SK-N-SH (cell line): Measurements from ENCODE around the gene LETM1. TPM values are rescaled to one million over a fixed set of nuclear protein-coding genes. Genes with fewer than 3 reads are reported as not detected.

Experiments used
- CTCF ChIA-PET: fragments of 300-600, 350-600 bp; formaldehyde crosslinking; extraction: SDS; loops from one replicate; lab custom pipeline; 2021; lab: Yijun Ruan, JAX
- POLR2A ChIA-PET: fragments of 350-600 bp; sonication (Branson Sonifier 250); formaldehyde crosslinking; extraction: SDS; loops from one replicate; lab custom pipeline; 2020; ENCODE audit warnings: antibody characterized with exemption, inconsistent platforms; lab: Yijun Ruan, JAX
- DNase-seq: peaks from one replicate; pipeline ENCODE4 v3.0.0; 2012
- H2AFZ ChIP-seq: fragments of 200-600 bp; sonication (generic); 2 replicates; pipeline ENCODE4 v1.8.1; 2016; ENCODE audit warnings: antibody characterized with exemption, mild to moderate bottlenecking, low read depth
- H3F3A ChIP-seq: fragments of 200-600 bp; sonication (generic); replicated peaks from 2 replicates; pipeline ENCODE3; 2016; ENCODE audit warnings: antibody characterized with exemption, mild to moderate bottlenecking; ENCODE audit not compliant: insufficient read depth
- H3K27ac ChIP-seq, 2 experiments: fragments of 200-500 bp in 1 of 2; fragments of 200-600 bp in 1 of 2; sonication (Bioruptor generic) in 1 of 2; sonication (generic), shearing (Covaris generic) in 1 of 2; 2 replicates each; pipeline versions ENCODE4 v1.5.1 to v1.6.1; 2014 to 2016; ENCODE audit warnings: low read depth in 2 of 2, inconsistent platforms in 1 of 2, low read length in 1 of 2, mild to moderate bottlenecking in 1 of 2, mixed read lengths in 1 of 2
- H3K27me3 ChIP-seq: fragments of 200-600 bp; sonication (generic), shearing (Covaris generic); 2 replicates; pipeline ENCODE4 v1.6.1; 2016; ENCODE audit warnings: mixed run types; ENCODE audit not compliant: insufficient read depth
- H3K36me3 ChIP-seq, 2 experiments: fragments of 200-500 bp in 1 of 2; fragments of 200-600 bp in 1 of 2; sonication (Bioruptor generic) in 1 of 2; sonication (generic) in 1 of 2; replicated peaks in 1 of 2; 2 replicates each; pipeline versions ENCODE3 to v1.5.1; 2014 to 2016; ENCODE audit warnings: low read length in 1 of 2, mild to moderate bottlenecking in 1 of 2; ENCODE audit not compliant: insufficient read depth in 2 of 2, control insufficient read depth in 1 of 2
- H3K4me1 ChIP-seq, 2 experiments: fragments of 200-500 bp in 1 of 2; fragments of 200-600 bp in 1 of 2; sonication (Bioruptor generic) in 1 of 2; sonication (generic), shearing (Covaris generic) in 1 of 2; 2 replicates each; pipeline versions ENCODE4 v1.5.1 to v1.6.1; 2014 to 2016; ENCODE audit warnings: low read depth in 1 of 2, low read length in 1 of 2, mixed run types in 1 of 2; ENCODE audit not compliant: insufficient read depth in 2 of 2, control insufficient read depth in 1 of 2
- H3K4me2 ChIP-seq: fragments of 200-600 bp; sonication (generic), shearing (Covaris generic); 2 replicates; pipeline ENCODE4 v1.6.1; 2017; ENCODE audit warnings: mixed run types
- H3K4me3 ChIP-seq, 2 experiments: fragments of 200-500 bp in 1 of 2; fragments of 200-600 bp in 1 of 2; sonication (Bioruptor generic) in 1 of 2; sonication (generic), shearing (Covaris generic) in 1 of 2; 2 replicates each; pipeline versions ENCODE4 v1.5.1 to v1.8.1; 2014 to 2016; ENCODE audit warnings: low read depth in 2 of 2, inconsistent platforms in 1 of 2, low read length in 1 of 2, mild to moderate bottlenecking in 1 of 2, mixed read lengths in 1 of 2, moderate library complexity in 1 of 2
- H3K79me2 ChIP-seq: fragments of 200-600 bp; sonication (generic); 2 replicates; pipeline ENCODE4 v1.8.1; 2017; ENCODE audit warnings: mild to moderate bottlenecking; ENCODE audit not compliant: insufficient read depth
- H3K9ac ChIP-seq: fragments of 200-600 bp; sonication (generic); 2 replicates; pipeline ENCODE4 v1.6.1; 2017; ENCODE audit warnings: mixed run types
- H3K9me2 ChIP-seq: fragments of 200-600 bp; sonication (generic); 2 replicates; pipeline ENCODE4 v1.6.1; 2017; ENCODE audit warnings: mixed run types
- H3K9me3 ChIP-seq: fragments of 200-600 bp; sonication (generic); 2 replicates; pipeline ENCODE4 v1.6.1; 2017; ENCODE audit warnings: mixed run types, mild to moderate bottlenecking, moderate library complexity
- H4K20me1 ChIP-seq: fragments of 200-600 bp; sonication (generic); 2 replicates; pipeline ENCODE4 v1.6.1; 2017; ENCODE audit warnings: mild to moderate bottlenecking, mixed run types; ENCODE audit not compliant: insufficient read depth
- ELF1 ChIP-seq: IDR thresholded peaks from 2 replicates; pipeline ENCODE4 v1.4.0; 2012
- EZH2phosphoT487 ChIP-seq: fragments of 200-600 bp; sonication (generic); IDR thresholded peaks from 2 replicates; pipeline ENCODE4 v1.6.1; 2017; ENCODE audit warnings: low read depth, mixed run types, mild to moderate bottlenecking, antibody characterized with exemption, moderate library complexity, borderline replicate concordance
- FOXJ3 ChIP-seq: sonication (generic); formaldehyde crosslinking; IDR thresholded peaks from 2 replicates; pipeline ENCODE4 v1.5.1; 2020; ENCODE audit warnings: mild to moderate bottlenecking, missing genetic modification reagents
- GABPA ChIP-seq: IDR thresholded peaks from 2 replicates; pipeline ENCODE4 v1.4.0; 2012; ENCODE audit warnings: low read depth, mild to moderate bottlenecking
- MEF2A ChIP-seq: IDR thresholded peaks from 2 replicates; pipeline ENCODE4 v1.4.0; 2012; ENCODE audit warnings: low read depth, borderline replicate concordance
- MXI1 ChIP-seq: IDR thresholded peaks from 2 replicates; pipeline ENCODE4 v1.6.1; 2012; ENCODE audit warnings: mild to moderate bottlenecking, low read depth, low read length, improper control_type of control experiment
- NRF1 ChIP-seq: IDR thresholded peaks from 2 replicates; pipeline ENCODE4 v1.6.1; 2012; ENCODE audit warnings: low read depth, mild to moderate bottlenecking, low read length
- RAD21 ChIP-seq: IDR thresholded peaks from 2 replicates; pipeline ENCODE4 v1.6.1; 2012; ENCODE audit warnings: mild to moderate bottlenecking, low read length
- RFX5 ChIP-seq: IDR thresholded peaks from 2 replicates; pipeline ENCODE4 v1.6.1; 2012; ENCODE audit warnings: mild to moderate bottlenecking, improper control_type of control experiment, low read length
- SMC3 ChIP-seq: IDR thresholded peaks from 2 replicates; pipeline ENCODE4 v1.6.1; 2012; ENCODE audit warnings: low read depth, low read length, improper control_type of control experiment
- TAF1 ChIP-seq: IDR thresholded peaks from 2 replicates; pipeline ENCODE4 v1.6.1; 2012; ENCODE audit warnings: low read depth, mild to moderate bottlenecking, low read length, moderate library complexity, borderline replicate concordance
- TCF12 ChIP-seq: IDR thresholded peaks from 2 replicates; pipeline ENCODE4 v1.4.0; 2012
- TEAD4 ChIP-seq: IDR thresholded peaks from 2 replicates; pipeline ENCODE4 v1.4.0; 2012; ENCODE audit warnings: mild to moderate bottlenecking, borderline replicate concordance; ENCODE audit not compliant: insufficient read depth
- YY1 ChIP-seq: IDR thresholded peaks from 2 replicates; pipeline ENCODE4 v1.4.0; 2012; ENCODE audit warnings: low read depth, mild to moderate bottlenecking
- WGBS: methylation state at CpG from one replicate; pipeline ENCODE4 v1.1.6; 2017; ENCODE audit warnings: low lambda C conversion rate; 5-methylcytosine and 5-hydroxymethylcytosine counted together
- polyA plus RNA-seq, 3 experiments: library from polyadenylated mRNA; depleted of rRNA; stranded (reverse); fragments of >200 nt; gene quantifications; 2 replicates each; pipeline ENCODE4 v1.2.3, GENCODE V29; 2012
- TF ChIP-seq, protein P1 (sequence below): IDR thresholded peaks from 2 replicates; pipeline ENCODE4 v1.4.0; 2012; ENCODE audit warnings: low read depth
- TF ChIP-seq, protein P2 (sequence below): fragments of 150-350 bp; IDR thresholded peaks from 2 replicates; pipeline ENCODE4 v1.6.1; 2017; ENCODE audit warnings: antibody characterized with exemption, low read length, low read depth, borderline replicate concordance

LETM1 gene
- polyA plus RNA-seq, 1 of the 3 experiments (the other 2 are of a cell fraction): 25.8 TPM

DNA sequence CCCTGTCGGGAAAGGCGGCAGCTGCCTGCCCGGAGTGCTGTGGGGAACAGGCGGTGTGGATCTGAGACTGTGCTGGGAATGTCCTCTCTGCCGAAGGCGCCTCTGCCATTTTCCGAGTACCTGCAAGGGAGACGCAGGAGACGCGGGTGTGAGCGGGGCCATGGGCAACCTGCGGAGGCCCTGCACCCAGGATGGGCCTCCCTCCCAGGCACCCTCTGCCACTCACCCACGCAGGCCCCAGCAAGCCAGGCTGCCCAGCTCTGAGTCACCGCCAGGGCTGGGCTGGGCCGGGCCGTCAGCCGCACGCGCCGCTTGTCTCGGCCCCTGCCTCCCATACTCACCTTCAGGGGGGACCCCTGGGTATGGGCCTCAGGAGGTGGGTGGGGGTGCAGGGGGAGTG is 66.4 kb downstream of the LETM1 start:
- CTCF ChIA-PET: interaction anchor here (1.0 to 3.1 kb wide), 3 partner anchors 12 to 42 kb away, joined by 3 to 16 read pairs (median 4); no protein-coding TSS in a partner anchor

DNA sequence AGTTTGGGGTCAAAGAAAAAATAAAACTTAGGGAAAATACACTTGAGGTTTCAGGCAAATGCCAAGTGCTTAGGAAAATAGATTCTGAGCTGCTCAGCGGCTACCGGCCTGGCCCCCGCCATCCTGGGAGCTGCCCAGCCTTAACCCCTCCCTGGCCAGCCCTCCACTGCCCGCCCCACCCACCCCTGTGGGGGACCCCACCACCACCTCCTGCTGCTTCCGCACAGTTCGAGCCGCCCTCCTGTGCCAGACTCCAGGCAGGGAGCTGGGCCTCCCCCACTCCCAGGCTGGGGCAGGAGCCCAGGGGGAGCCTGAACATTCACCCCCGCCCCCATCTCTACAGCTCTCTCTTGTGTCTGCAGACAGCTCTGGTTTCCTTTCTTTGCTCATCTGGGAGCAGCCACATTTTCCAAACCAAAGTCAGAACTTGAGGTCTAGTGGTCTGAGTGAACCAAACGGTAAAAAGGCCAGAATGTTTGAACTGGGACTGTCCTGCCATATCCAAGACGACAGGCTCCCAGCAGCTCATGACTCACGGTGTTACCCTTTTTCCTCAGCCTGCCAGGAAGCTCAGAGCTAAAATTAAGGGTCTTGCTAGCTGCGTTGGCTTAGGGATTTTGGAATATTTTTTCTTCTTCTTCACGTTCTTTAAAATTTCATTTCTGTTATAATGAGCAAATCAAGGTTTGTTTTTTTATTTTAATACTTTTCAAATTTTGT is 67.5 kb downstream of the LETM1 start:
- TF ChIP-seq YY1: no peak
- TF ChIP-seq, protein P1, sequence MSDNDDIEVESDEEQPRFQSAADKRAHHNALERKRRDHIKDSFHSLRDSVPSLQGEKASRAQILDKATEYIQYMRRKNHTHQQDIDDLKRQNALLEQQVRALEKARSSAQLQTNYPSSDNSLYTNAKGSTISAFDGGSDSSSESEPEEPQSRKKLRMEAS: no peak
- TF ChIP-seq TAF1: no peak
- TF ChIP-seq TEAD4: no peak
- no peak for TF ChIP-seq SMC3
- no peak for TF ChIP-seq GABPA
- TF ChIP-seq EZH2phosphoT487: no peak
- TF ChIP-seq NRF1: no peak
- no peaks in the 10 kb centered on the region for H3K79me2 ChIP-seq
- H3K4me3 ChIP-seq: no peak overlapping the region
- 70% methylated on average over 13 of the region's 13 CpGs for WGBS
- H3K4me1 ChIP-seq: peaks cover 0 to 10% of the 10 kb centered on the region in 2 experiments; a peak in 1 of 4 replicates
- no peaks in the 10 kb centered on the region for H3K27me3 ChIP-seq
- no peak overlapping the region for H2AFZ ChIP-seq
- no peak overlapping the region for H3K4me2 ChIP-seq
- H3K27ac ChIP-seq: no peak overlapping the region
- H3K9me3 ChIP-seq: no peaks in the 10 kb centered on the region
- CTCF ChIA-PET: interaction anchor here (0.9 to 3.1 kb wide), 3 partner anchors 20 to 40 kb away, joined by 3 to 16 read pairs (median 3); no protein-coding TSS in a partner anchor
- no peaks in the 10 kb centered on the region for H3K9me2 ChIP-seq
- H3K9ac ChIP-seq: no peak overlapping the region
- no peaks in the 10 kb centered on the region for H3K36me3 ChIP-seq
- POLR2A ChIA-PET: no interaction called here
- no peak for DNase-seq
- no peaks in the 10 kb centered on the region for H4K20me1 ChIP-seq
- no peaks in the 10 kb centered on the region for H3F3A ChIP-seq

More for the DNA sequence above, 66.4 kb downstream of the LETM1 start:
- DNase-seq: no peak
- 0% methylated on average over 1 of the region's 21 CpGs for WGBS
- H4K20me1 ChIP-seq: no peaks in the 10 kb centered on the region
- H3K27me3 ChIP-seq: peaks cover 7% of the 10 kb centered on the region
- H3K4me2 ChIP-seq: no peak overlapping the region
- TF ChIP-seq TCF12: no peak
- no peak for TF ChIP-seq MXI1
- TF ChIP-seq ELF1: no peak
- TF ChIP-seq YY1: no peak
- no peak for TF ChIP-seq NRF1
- TF ChIP-seq MEF2A: no peak
- TF ChIP-seq RAD21: no peak
- no peak for TF ChIP-seq FOXJ3
- TF ChIP-seq RFX5: no peak
- TF ChIP-seq, protein P2, sequence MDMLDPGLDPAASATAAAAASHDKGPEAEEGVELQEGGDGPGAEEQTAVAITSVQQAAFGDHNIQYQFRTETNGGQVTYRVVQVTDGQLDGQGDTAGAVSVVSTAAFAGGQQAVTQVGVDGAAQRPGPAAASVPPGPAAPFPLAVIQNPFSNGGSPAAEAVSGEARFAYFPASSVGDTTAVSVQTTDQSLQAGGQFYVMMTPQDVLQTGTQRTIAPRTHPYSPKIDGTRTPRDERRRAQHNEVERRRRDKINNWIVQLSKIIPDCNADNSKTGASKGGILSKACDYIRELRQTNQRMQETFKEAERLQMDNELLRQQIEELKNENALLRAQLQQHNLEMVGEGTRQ: no peak
- TF ChIP-seq, all 33 proteins: peak for 0
- Histone ChIP-seq H3K79me2 (no peaks in the 10 kb centered on the region), H3K36me3 (no peaks in the 10 kb centered on the region), H3K9me2 (no peaks in the 10 kb centered on the region), H3K27ac (no peak overlapping the region), H3K4me3 (no peak overlapping the region), H3K9ac (no peak overlapping the region), H2AFZ (no peak overlapping the region), H3F3A (no peaks in the 10 kb centered on the region), H3K4me1 (peaks cover 0 to 10% of the 10 kb centered on the region in 2 experiments; a peak in 1 of 4 replicates), H3K9me3 (no peaks in the 10 kb centered on the region)
- POLR2A ChIA-PET: no interaction called here
